GM12891 (cell line): ENCODE results near the gene TRIM7.

Source experiments
- DNase-seq: peaks from one replicate; pipeline ENCODE4 v3.0.0; 2011; ENCODE audit warnings: low spot score; ENCODE audit not compliant: insufficient read length
- FAIRE-seq: peaks from 2 replicates; lab custom pipeline; 2011; peaks lifted over from hg19 to GRCh38; lab: Jason Lieb, UNC
- PAX5 ChIP-seq: IDR thresholded peaks from 2 replicates; pipeline ENCODE4 v1.6.1; 2011; ENCODE audit warnings: low read length, moderate library complexity, mild to moderate bottlenecking; ENCODE audit not compliant: insufficient read depth, severe bottlenecking
- POLR2A ChIP-seq: IDR thresholded peaks from 2 replicates; pipeline ENCODE4 v1.6.1; 2011; ENCODE audit warnings: low read depth, low read length, control low read depth
- POLR2AphosphoS5 ChIP-seq: IDR thresholded peaks from 2 replicates; pipeline ENCODE4 v1.6.1; 2011; ENCODE audit warnings: low read depth, low read length, control low read depth
- POU2F2 ChIP-seq: IDR thresholded peaks from 2 replicates; pipeline ENCODE4 v1.6.1; 2011; ENCODE audit warnings: low read depth, mild to moderate bottlenecking, control low read depth, low read length, moderate library complexity
- SPI1 ChIP-seq: IDR thresholded peaks from 2 replicates; pipeline ENCODE4 v1.6.1; 2011; ENCODE audit warnings: low read depth, low read length, control low read depth
- TAF1 ChIP-seq: IDR thresholded peaks from 2 replicates; pipeline ENCODE4 v1.6.1; 2011; ENCODE audit warnings: low read depth, low read length, control low read depth

The TRIM7 gene

DNA sequence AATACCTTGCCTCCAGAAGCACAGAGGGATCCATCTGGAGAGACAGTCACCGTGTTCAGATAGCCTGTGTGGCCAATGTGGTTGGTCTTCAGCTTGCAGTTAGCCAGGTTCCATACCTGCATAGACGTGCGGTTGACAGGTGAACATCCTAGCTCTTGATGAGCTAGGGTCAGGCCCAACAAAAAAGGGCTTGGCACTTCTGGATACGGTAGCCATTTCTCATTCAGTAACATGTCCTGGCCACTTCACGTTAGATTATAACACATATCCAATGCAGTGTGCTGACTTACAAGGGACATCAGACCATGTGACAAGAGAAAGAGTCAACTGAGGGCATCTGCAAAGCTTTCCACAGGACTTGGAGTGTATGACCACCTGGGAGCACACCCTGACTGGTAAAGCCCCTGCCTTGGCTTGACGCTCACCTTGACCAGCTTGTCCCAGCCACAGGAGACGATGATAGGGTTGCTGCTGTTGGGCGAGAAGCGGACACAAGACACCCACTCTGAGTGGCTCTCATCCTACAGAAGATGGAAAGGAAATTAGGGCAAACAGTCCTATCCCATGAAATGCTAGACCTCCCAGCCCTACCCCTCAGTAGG, 34.2 kb upstream of the TRIM7 start:
- TF ChIP-seq POLR2AphosphoS5 = peak; percentile 40
- no peak for TF ChIP-seq SPI1
- no peak for TF ChIP-seq POU2F2
- no peak for DNase-seq
- no peak for FAIRE-seq

DNA sequence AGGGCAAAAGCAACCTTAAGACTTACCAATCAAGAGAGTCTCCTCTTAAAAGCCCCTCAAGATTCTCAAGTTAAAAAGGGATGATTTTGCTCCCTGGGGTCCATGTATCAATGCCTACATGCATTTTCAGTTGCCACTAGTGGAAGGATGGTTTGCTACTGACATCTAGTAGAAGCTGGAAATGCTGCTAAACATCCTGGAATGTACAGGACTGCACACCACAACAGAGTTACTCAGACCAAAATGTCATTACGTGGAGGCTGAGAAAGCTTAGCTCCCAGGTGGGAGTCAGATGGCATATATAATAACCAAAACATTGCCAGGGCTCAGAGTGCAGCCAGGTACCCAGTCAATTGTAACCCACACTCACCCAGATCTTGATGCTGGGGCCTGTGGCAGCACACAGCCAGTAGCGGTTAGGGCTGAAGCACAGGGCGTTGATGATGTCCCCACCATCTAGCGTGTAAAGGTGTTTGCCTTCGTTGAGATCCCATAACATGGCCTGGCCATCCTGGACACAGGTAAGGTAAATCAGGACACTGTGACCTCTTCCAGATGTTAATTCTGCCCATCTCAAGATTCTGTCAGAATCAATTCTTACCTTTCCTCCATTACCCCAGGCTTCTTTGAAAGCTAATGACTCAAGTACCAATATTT, 32.9 kb upstream of the TRIM7 start:
- DNase-seq (no peak), FAIRE-seq (no peak)
- TF ChIP-seq POLR2A = peak; percentile 11
- TF ChIP-seq POLR2AphosphoS5 = peak; percentile 72; the same call in 1 of the 2 replicates
- TF ChIP-seq POU2F2 = 0 out of 2 replicates have a peak, but pooled peaks have one; percentile 33
- TF ChIP-seq TAF1 = no peak

DNA sequence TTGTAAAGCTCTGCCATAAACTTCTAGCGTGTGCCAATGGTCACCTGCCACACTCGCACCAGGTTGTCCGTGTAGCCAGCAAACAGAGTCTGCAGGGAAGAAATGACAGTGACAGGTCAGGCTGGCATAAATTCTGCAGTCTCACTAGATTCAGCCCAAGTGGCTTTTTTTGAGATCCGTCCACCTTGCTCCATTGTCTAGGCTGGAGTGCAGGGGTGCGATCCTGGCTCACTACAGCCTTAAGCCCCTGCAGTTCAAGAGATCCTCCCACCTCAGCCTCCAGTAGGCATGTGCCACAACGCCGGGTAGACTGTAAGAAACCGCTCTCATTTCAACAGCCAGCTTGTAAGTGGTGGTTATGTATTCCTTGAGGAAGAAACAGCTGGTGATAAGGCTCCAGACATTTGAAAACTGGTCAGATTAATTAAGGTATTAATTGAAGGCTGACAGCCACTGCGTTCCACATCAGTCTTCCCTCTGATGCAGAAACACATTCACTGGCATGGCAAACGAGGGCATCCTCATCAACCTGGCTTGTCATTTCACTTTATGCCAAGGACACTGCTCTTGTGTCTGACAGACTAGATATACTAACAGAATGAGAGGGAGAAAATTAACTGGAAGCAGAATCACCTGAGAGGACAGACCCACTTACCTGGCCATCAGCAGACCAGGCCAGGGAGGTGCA, 32.1 kb upstream of the TRIM7 start:
- DNase-seq (no peak), FAIRE-seq (no peak)
- TF ChIP-seq POLR2A (peak; percentile 57; the same call in 1 of the 2 replicates), SPI1 (no peak), PAX5 (no peak)

DNA sequence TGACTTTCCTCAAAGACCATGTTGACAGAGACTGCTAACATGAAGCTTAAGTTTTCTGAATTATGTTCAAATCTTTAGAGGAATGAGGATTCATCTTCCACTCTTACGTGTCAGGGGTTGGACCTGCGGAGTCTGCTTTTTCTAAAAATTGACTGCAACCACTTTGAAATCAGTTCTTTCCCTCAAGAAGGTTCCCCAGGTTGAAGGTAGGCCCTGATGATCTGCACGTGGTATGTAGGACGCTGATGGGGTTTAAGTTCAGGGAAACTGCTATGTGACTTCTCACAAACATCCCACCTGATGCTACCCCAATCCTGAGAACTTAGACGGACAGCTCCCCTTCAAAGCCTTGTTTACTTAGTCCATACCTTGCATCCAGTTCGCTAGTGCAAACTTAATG, 31.5 kb upstream of the TRIM7 start:
- 0 out of 2 replicates have a peak, but pooled peaks have one; percentile 16 for TF ChIP-seq POLR2A
- no peak for TF ChIP-seq TAF1
- FAIRE-seq (no peak), DNase-seq (no peak)

DNA sequence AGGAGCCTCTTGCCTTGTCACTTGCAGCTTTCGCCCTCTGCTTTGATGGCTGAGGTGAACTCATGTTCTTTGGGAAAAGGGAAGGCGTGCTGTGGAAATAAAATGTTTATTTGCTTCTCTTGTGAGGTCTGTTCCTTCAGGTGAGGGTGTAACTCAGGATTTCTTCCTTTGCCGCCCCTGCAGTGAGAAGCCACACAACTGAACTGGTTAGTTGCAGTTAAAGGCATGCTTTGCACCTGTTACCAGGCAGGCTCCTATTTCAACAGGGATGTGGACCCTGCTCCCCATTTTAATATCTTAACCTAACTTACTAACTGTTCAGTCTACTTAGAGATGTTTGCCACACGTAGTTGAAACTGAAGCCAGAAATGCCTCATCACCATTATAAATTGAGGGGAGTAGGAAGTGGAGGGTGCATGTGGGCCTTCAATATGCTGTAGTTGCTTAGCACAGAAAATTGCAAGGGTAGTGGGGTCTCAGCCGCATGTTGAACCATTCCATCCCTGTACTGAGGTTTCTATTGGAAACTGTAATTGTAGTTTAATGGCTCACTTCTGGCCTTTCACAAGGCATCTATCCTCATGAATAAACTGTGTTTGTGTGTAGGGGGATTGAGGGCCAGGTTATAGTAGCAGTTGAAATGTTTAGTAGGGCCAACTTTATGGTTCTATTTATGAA, 30.8 kb upstream of the TRIM7 start:
- peak; percentile 81 for TF ChIP-seq POLR2A
- TF ChIP-seq POLR2AphosphoS5 = peak; percentile 84
- no peak for TF ChIP-seq TAF1
- FAIRE-seq = no peak
- no peak for DNase-seq

DNA sequence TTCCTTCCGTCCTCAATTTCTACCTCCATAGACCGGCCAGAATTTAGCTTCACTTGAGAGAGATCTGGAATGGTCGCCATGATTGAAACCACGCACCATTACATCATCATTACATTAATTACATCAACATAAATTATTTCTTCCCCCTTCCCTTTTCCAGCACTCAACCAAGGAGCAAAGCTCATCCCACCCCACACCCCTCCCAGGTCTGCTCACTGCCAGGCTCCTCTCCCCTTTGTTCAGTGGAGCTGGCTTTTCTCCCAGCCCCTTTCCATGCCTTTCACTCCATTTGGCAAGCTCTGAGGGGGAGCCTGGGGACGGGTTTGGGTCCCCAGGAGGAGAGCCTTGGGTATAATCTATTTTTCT, 30.3 kb upstream of the TRIM7 start:
- DNase-seq (no peak), FAIRE-seq (no peak)
- TF ChIP-seq POLR2A (no peak), PAX5 (no peak), SPI1 (no peak), POU2F2 (no peak), POLR2AphosphoS5 (no peak), TAF1 (no peak)

DNA sequence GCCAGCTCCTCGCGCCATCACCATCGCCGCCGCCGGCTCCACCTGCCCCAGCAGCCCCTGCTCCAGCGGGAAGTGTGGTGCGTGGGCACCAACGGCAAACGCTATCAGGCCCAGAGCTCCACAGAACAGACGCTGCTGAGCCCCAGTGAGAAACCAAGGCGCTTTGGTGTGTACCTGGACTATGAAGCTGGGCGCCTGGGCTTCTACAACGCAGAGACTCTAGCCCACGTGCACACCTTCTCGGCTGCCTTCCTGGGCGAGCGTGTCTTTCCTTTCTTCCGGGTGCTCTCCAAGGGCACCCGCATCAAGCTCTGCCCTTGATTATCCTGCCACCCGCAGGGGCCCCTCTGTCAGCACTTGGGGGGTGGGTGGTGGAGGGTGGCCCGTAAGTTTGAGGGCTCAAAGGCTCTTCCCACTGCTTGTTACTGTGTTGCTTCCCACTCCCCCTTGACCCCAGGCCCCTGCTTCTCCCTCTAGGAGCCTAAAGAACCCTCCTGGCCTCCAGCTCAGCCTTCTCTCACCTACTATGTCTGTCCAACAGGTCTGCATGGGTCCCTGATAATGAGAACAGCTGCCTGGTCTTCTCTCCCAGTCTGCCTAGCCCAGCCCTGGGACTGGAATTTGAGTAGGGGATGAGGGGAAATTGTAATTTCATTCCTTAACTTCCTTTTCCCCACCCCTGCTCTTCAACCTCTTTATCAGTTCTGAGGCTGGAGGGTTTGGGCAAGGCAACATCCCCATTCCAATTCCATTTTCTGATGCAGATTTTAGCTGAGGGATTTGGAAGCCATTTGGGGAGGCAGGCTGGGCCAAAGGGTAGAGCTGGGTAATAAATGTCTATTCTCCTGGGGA, 29.7 kb upstream of the TRIM7 start:
- FAIRE-seq = no peak
- TF ChIP-seq POLR2AphosphoS5 (peak; percentile 84), TAF1 (no peak), POU2F2 (peak; percentile 58), PAX5 (no peak), SPI1 (no peak), POLR2A (peak; percentile 68)
- DNase-seq = no peak

DNA sequence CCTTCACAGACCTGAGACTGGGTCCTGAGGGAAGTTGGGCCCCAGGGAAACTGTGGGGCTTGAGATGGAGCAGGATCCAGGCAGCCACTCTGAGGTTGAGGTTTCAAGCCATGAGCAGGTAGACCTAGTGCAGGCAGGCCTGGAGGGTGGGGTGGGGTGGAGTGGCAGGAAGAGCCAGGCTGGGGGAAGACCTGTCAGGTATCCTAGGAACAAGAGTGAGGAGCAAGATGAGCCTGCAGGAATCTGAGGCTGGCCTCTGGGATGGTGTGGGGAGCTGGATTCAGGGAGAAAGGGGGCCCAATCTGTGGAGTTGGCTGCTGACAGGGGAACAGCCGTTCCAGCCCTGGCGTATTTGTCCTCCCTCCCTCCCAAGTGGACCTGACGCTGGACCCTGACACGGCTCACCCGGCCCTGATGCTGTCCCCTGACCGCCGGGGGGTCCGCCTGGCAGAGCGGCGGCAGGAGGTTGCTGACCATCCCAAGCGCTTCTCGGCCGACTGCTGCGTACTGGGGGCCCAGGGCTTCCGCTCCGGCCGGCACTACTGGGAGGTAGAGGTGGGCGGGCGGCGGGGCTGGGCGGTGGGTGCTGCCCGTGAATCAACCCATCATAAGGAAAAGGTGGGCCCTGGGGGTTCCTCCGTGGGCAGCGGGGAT, 28.9 kb upstream of the TRIM7 start:
- TF ChIP-seq SPI1 (no peak), POU2F2 (no peak), POLR2A (no peak), PAX5 (no peak), POLR2AphosphoS5 (no peak; the same call in 1 of the 2 replicates), TAF1 (no peak)
- DNase-seq (no peak), FAIRE-seq (no peak)

DNA sequence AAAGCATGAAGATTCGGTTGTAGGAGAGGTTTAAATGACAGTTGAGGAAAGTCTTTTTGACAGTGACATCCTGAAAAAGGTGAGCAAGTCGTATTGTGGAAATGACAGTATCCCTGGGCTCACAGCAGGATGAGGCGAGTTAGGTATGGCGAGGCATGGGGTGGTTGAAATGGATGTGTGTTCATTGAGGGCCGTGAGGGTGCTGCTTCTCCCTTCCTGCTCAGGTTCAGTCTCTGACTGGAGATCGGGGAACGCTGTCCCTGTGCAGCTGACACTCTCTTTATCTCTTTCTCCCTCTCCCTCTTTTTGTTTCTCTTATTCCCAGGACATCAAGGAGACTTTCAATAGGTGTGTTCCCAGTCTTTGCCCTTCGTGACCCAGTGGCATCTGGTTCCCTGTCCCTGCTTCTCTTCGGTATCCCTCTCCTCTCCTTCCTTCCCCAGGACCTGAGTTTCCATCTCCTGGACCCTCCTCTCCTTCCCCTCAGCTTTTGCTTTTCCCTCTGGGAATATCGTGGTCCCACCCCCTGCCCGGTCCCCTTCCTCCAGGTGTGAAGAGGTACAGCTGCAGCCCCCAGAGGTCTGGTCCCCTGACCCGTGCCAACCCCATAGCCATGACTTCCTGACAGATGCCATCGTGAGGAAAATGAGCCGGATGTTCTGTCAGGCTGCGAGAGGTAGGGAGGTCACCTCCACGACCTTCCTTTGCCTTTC, 28.2 kb upstream of the TRIM7 start:
- no peak for DNase-seq
- no peak for TF ChIP-seq POLR2A
- no peak for TF ChIP-seq TAF1
- no peak for TF ChIP-seq PAX5
- TF ChIP-seq SPI1 = no peak
- no peak; the same call in 1 of the 2 replicates for TF ChIP-seq POLR2AphosphoS5
- TF ChIP-seq POU2F2 = no peak
- no peak for FAIRE-seq
